Measurements from ENCODE around the gene SPARC.

The SPARC gene

GRCh38 chr5:151630088-151630487 is 56.6 kb downstream of the SPARC start:
- POLR2A ChIA-PET = no interaction called here
- no peak overlapping the region for H3K27ac ChIP-seq (ENCODE audit: insufficient read depth in 1 of 2, low read depth in 1 of 2, low read length in 2 of 2, poor library complexity in 1 of 2, severe bottlenecking in 2 of 2)
- no peaks in the 10 kb centered on the region for H3K4me1 ChIP-seq (ENCODE audit: control extremely low read depth in 1 of 4, control insufficient read depth in 4 of 4, insufficient read depth in 4 of 4, low read length in 3 of 4)
- CTCF ChIA-PET = no interaction called here
- H3K36me3 ChIP-seq (ENCODE audit: control insufficient read depth in 4 of 4, insufficient read depth in 4 of 4, low read length in 3 of 4) = no peaks in the 10 kb centered on the region
- no peaks in the 10 kb centered on the region for H3K27me3 ChIP-seq (replicated peaks in 2 of 5; ENCODE audit: control insufficient read depth in 4 of 5, insufficient read depth in 5 of 5, low read length in 4 of 5)
- DNase-seq = no peak
- H3K4me3 ChIP-seq (ENCODE audit: control insufficient read depth in 1 of 7, extremely low read depth in 1 of 7, insufficient read depth in 4 of 7, low read depth in 2 of 7, low read length in 6 of 7) = no peak overlapping the region
- no peaks in the 10 kb centered on the region for H3K9me3 ChIP-seq (ENCODE audit: control extremely low read depth in 1 of 5, control insufficient read depth in 4 of 5, insufficient read depth in 2 of 5, low read depth in 1 of 5, low read length in 4 of 5)

DNA sequence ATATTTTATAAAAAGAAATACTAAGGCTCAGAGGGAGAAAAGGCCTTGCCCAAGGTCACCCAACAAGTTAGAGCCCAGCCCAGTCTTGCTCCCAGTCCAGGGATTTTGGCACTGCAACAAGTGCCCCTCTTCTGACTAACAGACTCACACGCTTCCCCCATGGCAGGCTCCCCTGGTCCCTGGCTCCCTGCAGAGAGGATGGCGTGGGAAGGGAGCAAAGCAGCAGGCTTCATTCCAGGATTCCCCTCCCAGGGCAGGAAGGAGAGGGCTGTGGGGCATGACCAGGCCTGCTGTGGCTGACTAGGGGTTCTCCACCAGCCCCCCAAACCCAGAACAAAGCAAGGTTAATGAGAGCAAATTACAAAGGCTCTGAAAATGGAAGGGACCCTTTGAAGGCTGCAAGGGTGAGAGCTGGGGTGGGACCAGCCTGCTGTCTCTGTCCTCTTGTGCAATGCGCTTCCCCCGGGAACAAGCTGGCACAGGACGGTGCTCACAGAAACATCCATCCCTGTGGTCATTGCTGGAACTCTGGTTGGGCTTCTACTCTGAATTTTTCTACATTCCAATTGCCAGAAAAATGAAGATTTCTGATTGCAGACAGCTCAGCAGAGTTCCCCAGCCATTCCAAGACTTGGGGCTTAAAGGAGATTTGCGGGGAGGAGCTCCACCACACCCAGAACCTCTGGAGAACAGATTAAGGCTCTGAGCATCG is 58.4 kb downstream of the SPARC start:
- no peaks in the 10 kb centered on the region for H3K4me1 ChIP-seq (ENCODE audit: control extremely low read depth in 1 of 4, control insufficient read depth in 4 of 4, insufficient read depth in 4 of 4, low read length in 3 of 4)
- H3K27me3 ChIP-seq (replicated peaks in 2 of 5; ENCODE audit: control insufficient read depth in 4 of 5, insufficient read depth in 5 of 5, low read length in 4 of 5) = no peaks in the 10 kb centered on the region
- no peak overlapping the region for H3K4me3 ChIP-seq (ENCODE audit: control insufficient read depth in 1 of 7, extremely low read depth in 1 of 7, insufficient read depth in 4 of 7, low read depth in 2 of 7, low read length in 6 of 7)
- CTCF ChIA-PET = interaction anchor here (1.3 kb wide), 1 partner anchor 9 kb away, joined by 3 read pairs; no protein-coding TSS in a partner anchor
- no peak overlapping the region for H3K27ac ChIP-seq (ENCODE audit: insufficient read depth in 1 of 2, low read depth in 1 of 2, low read length in 2 of 2, poor library complexity in 1 of 2, severe bottlenecking in 2 of 2)
- H3K9me3 ChIP-seq (ENCODE audit: control extremely low read depth in 1 of 5, control insufficient read depth in 4 of 5, insufficient read depth in 2 of 5, low read depth in 1 of 5, low read length in 4 of 5) = no peaks in the 10 kb centered on the region
- DNase-seq = no peak
- POLR2A ChIA-PET = no interaction called here
- WGBS (ENCODE audit: insufficient coverage) = 98% methylated on average over 5 of the region's 7 CpGs
- H3K36me3 ChIP-seq (ENCODE audit: control insufficient read depth in 4 of 4, insufficient read depth in 4 of 4, low read length in 3 of 4) = no peaks in the 10 kb centered on the region

- POLR2A ChIA-PET = no interaction called here
- no peaks in the 10 kb centered on the region for H3K4me1 ChIP-seq (ENCODE audit: control extremely low read depth in 1 of 4, control insufficient read depth in 4 of 4, insufficient read depth in 4 of 4, low read length in 3 of 4)
- H3K27me3 ChIP-seq (replicated peaks in 2 of 5; ENCODE audit: control insufficient read depth in 4 of 5, insufficient read depth in 5 of 5, low read length in 4 of 5) = no peaks in the 10 kb centered on the region
- CTCF ChIA-PET = interaction anchor here (0.8 to 1.3 kb wide), 2 partner anchors 9 to 104 kb away, joined by 3 read pairs; no protein-coding TSS in a partner anchor
- H3K4me3 ChIP-seq (ENCODE audit: control insufficient read depth in 1 of 7, extremely low read depth in 1 of 7, insufficient read depth in 4 of 7, low read depth in 2 of 7, low read length in 6 of 7) = no peak overlapping the region
- no peaks in the 10 kb centered on the region for H3K36me3 ChIP-seq (ENCODE audit: control insufficient read depth in 4 of 4, insufficient read depth in 4 of 4, low read length in 3 of 4)
- no peak for DNase-seq
- H3K9me3 ChIP-seq (ENCODE audit: control extremely low read depth in 1 of 5, control insufficient read depth in 4 of 5, insufficient read depth in 2 of 5, low read depth in 1 of 5, low read length in 4 of 5) = no peaks in the 10 kb centered on the region
- 98% methylated on average over 6 of the region's 6 CpGs for WGBS (ENCODE audit: insufficient coverage)
- no peak overlapping the region for H3K27ac ChIP-seq (ENCODE audit: insufficient read depth in 1 of 2, low read depth in 1 of 2, low read length in 2 of 2, poor library complexity in 1 of 2, severe bottlenecking in 2 of 2)
Measured at GRCh38 chr5:151627650-151628049, 59.1 kb downstream of the SPARC start.

DNA sequence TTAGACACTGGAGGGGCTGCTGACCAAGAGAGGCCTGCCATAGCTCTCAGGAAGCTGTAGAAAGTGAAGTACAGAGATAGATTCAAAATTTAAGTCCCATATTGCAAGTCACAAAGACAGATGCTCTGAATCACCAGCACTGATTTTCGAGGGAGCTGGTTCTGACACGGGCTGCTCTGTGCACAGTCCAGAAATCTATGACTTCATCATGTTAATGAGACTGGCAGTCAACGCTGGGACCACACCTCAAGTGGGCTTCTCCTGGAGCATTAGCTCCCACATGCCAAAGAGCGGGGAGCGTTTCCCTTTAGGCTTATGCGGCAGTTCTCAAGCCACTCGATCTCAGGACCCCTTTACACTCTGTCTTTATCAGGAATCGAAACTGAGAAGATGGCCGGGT is 61.4 kb downstream of the SPARC start:
- ChIA-PET CTCF (interaction anchor here (1.2 to 1.5 kb wide), 2 partner anchors 13 to 27 kb away, joined by 3 to 5 read pairs; no protein-coding TSS in a partner anchor), POLR2A (no interaction called here)
- Histone ChIP-seq H3K36me3 (ENCODE audit: control insufficient read depth in 4 of 4, insufficient read depth in 4 of 4, low read length in 3 of 4) (no peaks in the 10 kb centered on the region), H3K4me3 (ENCODE audit: control insufficient read depth in 1 of 7, extremely low read depth in 1 of 7, insufficient read depth in 4 of 7, low read depth in 2 of 7, low read length in 6 of 7) (no peak overlapping the region), H3K9me3 (ENCODE audit: control extremely low read depth in 1 of 5, control insufficient read depth in 4 of 5, insufficient read depth in 2 of 5, low read depth in 1 of 5, low read length in 4 of 5) (no peaks in the 10 kb centered on the region), H3K27me3 (replicated peaks in 2 of 5; ENCODE audit: control insufficient read depth in 4 of 5, insufficient read depth in 5 of 5, low read length in 4 of 5) (no peaks in the 10 kb centered on the region), H3K27ac (ENCODE audit: insufficient read depth in 1 of 2, low read depth in 1 of 2, low read length in 2 of 2, poor library complexity in 1 of 2, severe bottlenecking in 2 of 2) (no peak overlapping the region), H3K4me1 (ENCODE audit: control extremely low read depth in 1 of 4, control insufficient read depth in 4 of 4, insufficient read depth in 4 of 4, low read length in 3 of 4) (no peaks in the 10 kb centered on the region)
- WGBS (ENCODE audit: insufficient coverage) = 93% methylated on average over 9 of the region's 9 CpGs
- no peak for DNase-seq

DNA sequence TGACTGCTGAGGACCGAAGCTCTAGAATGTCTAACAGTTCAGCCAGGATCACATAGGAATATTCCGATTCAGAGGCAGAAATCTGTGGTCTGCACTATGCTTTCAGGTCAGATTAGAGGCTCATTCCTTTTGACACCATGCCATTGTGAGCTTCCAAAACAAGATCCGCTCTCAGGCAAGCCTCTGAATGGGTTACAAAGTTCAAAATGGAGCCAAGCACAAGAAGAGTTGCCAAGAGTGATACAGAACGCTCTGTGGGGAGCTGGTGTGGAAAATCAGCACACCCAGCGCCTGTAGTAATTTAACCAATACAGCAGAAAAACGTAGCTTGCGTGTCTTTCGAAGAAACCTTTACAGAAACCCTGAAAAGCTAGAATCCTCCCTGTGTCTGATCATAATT is 62.2 kb downstream of the SPARC start:
- no peaks in the 10 kb centered on the region for H3K27me3 ChIP-seq (replicated peaks in 2 of 5; ENCODE audit: control insufficient read depth in 4 of 5, insufficient read depth in 5 of 5, low read length in 4 of 5)
- no peaks in the 10 kb centered on the region for H3K4me1 ChIP-seq (ENCODE audit: control extremely low read depth in 1 of 4, control insufficient read depth in 4 of 4, insufficient read depth in 4 of 4, low read length in 3 of 4)
- DNase-seq = no peak
- ChIA-PET POLR2A (no interaction called here), CTCF (interaction anchor here (1.5 kb wide), 1 partner anchor 28 kb away, joined by 5 read pairs; no protein-coding TSS in a partner anchor)
- no peak overlapping the region for H3K4me3 ChIP-seq (ENCODE audit: control insufficient read depth in 1 of 7, extremely low read depth in 1 of 7, insufficient read depth in 4 of 7, low read depth in 2 of 7, low read length in 6 of 7)
- no peak overlapping the region for H3K27ac ChIP-seq (ENCODE audit: insufficient read depth in 1 of 2, low read depth in 1 of 2, low read length in 2 of 2, poor library complexity in 1 of 2, severe bottlenecking in 2 of 2)
- WGBS (ENCODE audit: insufficient coverage) = 100% methylated on average over 4 of the region's 8 CpGs
- no peaks in the 10 kb centered on the region for H3K9me3 ChIP-seq (ENCODE audit: control extremely low read depth in 1 of 5, control insufficient read depth in 4 of 5, insufficient read depth in 2 of 5, low read depth in 1 of 5, low read length in 4 of 5)
- no peaks in the 10 kb centered on the region for H3K36me3 ChIP-seq (ENCODE audit: control insufficient read depth in 4 of 4, insufficient read depth in 4 of 4, low read length in 3 of 4)

GRCh38 chr5:151622367-151623088 is 64.2 kb downstream of the SPARC start:
- WGBS (ENCODE audit: insufficient coverage) = 96% methylated on average over 11 of the region's 12 CpGs
- no peak overlapping the region for H3K4me3 ChIP-seq (ENCODE audit: control insufficient read depth in 1 of 7, extremely low read depth in 1 of 7, insufficient read depth in 4 of 7, low read depth in 2 of 7, low read length in 6 of 7)
- DNase-seq = no peak
- no peaks in the 10 kb centered on the region for H3K9me3 ChIP-seq (ENCODE audit: control extremely low read depth in 1 of 5, control insufficient read depth in 4 of 5, insufficient read depth in 2 of 5, low read depth in 1 of 5, low read length in 4 of 5)
- H3K27ac ChIP-seq (ENCODE audit: insufficient read depth in 1 of 2, low read depth in 1 of 2, low read length in 2 of 2, poor library complexity in 1 of 2, severe bottlenecking in 2 of 2) = no peak overlapping the region
- peaks cover 0 to 4% (median 0%) of the 10 kb centered on the region in 5 experiments for H3K27me3 ChIP-seq (replicated peaks in 2 of 5; ENCODE audit: control insufficient read depth in 4 of 5, insufficient read depth in 5 of 5, low read length in 4 of 5)
- H3K36me3 ChIP-seq (ENCODE audit: control insufficient read depth in 4 of 4, insufficient read depth in 4 of 4, low read length in 3 of 4) = no peaks in the 10 kb centered on the region
- ChIA-PET POLR2A (no interaction called here), CTCF (no interaction called here)
- H3K4me1 ChIP-seq (ENCODE audit: control extremely low read depth in 1 of 4, control insufficient read depth in 4 of 4, insufficient read depth in 4 of 4, low read length in 3 of 4) = no peaks in the 10 kb centered on the region

- Histone ChIP-seq H3K9me3 (ENCODE audit: control extremely low read depth in 1 of 5, control insufficient read depth in 4 of 5, insufficient read depth in 2 of 5, low read depth in 1 of 5, low read length in 4 of 5) (no peaks in the 10 kb centered on the region), H3K27me3 (replicated peaks in 2 of 5; ENCODE audit: control insufficient read depth in 4 of 5, insufficient read depth in 5 of 5, low read length in 4 of 5) (peaks cover 0 to 4% (median 0%) of the 10 kb centered on the region in 5 experiments), H3K36me3 (ENCODE audit: control insufficient read depth in 4 of 4, insufficient read depth in 4 of 4, low read length in 3 of 4) (no peaks in the 10 kb centered on the region), H3K4me1 (ENCODE audit: control extremely low read depth in 1 of 4, control insufficient read depth in 4 of 4, insufficient read depth in 4 of 4, low read length in 3 of 4) (no peaks in the 10 kb centered on the region), H3K4me3 (ENCODE audit: control insufficient read depth in 1 of 7, extremely low read depth in 1 of 7, insufficient read depth in 4 of 7, low read depth in 2 of 7, low read length in 6 of 7) (no peak overlapping the region), H3K27ac (ENCODE audit: insufficient read depth in 1 of 2, low read depth in 1 of 2, low read length in 2 of 2, poor library complexity in 1 of 2, severe bottlenecking in 2 of 2) (no peak overlapping the region)
- DNase-seq = no peak
- 87% methylated on average over 6 of the region's 6 CpGs for WGBS (ENCODE audit: insufficient coverage)
- CTCF ChIA-PET = interaction anchor here (1.0 to 1.4 kb wide), 2 partner anchors 20 to 73 kb away, joined by 3 to 4 read pairs; no protein-coding TSS in a partner anchor
- POLR2A ChIA-PET = no interaction called here
Measured at GRCh38 chr5:151620461-151620840, 66.3 kb downstream of the SPARC start.

Measured in common myeloid progenitor, CD34-positive (primary cell).